Adipocyte (in vitro differentiated cells): Measurements from ENCODE around the gene DOCK1.
A peak's percentile ranks its signal among the peaks of the same experiment; 100 is the strongest.

Experiments
- DNase-seq: peaks from one replicate; pipeline ENCODE4 v3.0.0-alpha.2; 2015; ENCODE audit warnings: low read depth
- H3K27me3 ChIP-seq: replicated peaks from 2 replicates; pipeline ENCODE4 v1.7.0; 2013; ENCODE audit warnings: mild to moderate bottlenecking, low read length, moderate library complexity; ENCODE audit not compliant: control insufficient read depth, insufficient read depth
- H3K36me3 ChIP-seq: 2 replicates; pipeline ENCODE4 v1.7.0; 2013; ENCODE audit warnings: low read length, mild to moderate bottlenecking, moderate library complexity; ENCODE audit not compliant: control insufficient read depth, insufficient read depth, severe bottlenecking
- H3K4me1 ChIP-seq: 2 replicates; pipeline ENCODE4 v1.7.0; 2013; ENCODE audit warnings: mild to moderate bottlenecking, low read length, moderate library complexity; ENCODE audit not compliant: control insufficient read depth, insufficient read depth
- H3K4me3 ChIP-seq: 2 replicates; pipeline ENCODE4 v1.7.0; 2013; ENCODE audit warnings: mild to moderate bottlenecking, low read length, moderate library complexity
- H3K9ac ChIP-seq: 2 replicates; pipeline ENCODE4 v1.7.0; 2013; ENCODE audit warnings: mild to moderate bottlenecking, low read length, moderate library complexity
- H3K9me3 ChIP-seq: 2 replicates; pipeline ENCODE4 v1.7.0; 2013; ENCODE audit warnings: mild to moderate bottlenecking, low read length, moderate library complexity; ENCODE audit not compliant: control insufficient read depth

The DOCK1 gene

GRCh38 chr10:127349737-127350136, 444.5 kb downstream of the DOCK1 start:
- no peaks in the 10 kb centered on the region for H3K9me3 ChIP-seq
- H3K9ac ChIP-seq: no peak overlapping the region
- peaks cover 2% of the 10 kb centered on the region for H3K4me1 ChIP-seq
- peaks cover 16% of the 10 kb centered on the region for H3K36me3 ChIP-seq
- no peak overlapping the region for H3K4me3 ChIP-seq
- no peak for DNase-seq
- H3K27me3 ChIP-seq: no peaks in the 10 kb centered on the region

- Histone ChIP-seq H3K27me3 (no peaks in the 10 kb centered on the region), H3K9me3 (no peaks in the 10 kb centered on the region), H3K4me3 (no peak overlapping the region), H3K9ac (no peak overlapping the region), H3K36me3 (peaks cover 11% of the 10 kb centered on the region), H3K4me1 (peaks cover 2% of the 10 kb centered on the region)
- DNase-seq: no peak
These were observed 446.3 kb downstream of the DOCK1 start for GRCh38 chr10:127351542-127351941.

GRCh38 chr10:127353544-127353943, 448.3 kb downstream of the DOCK1 start:
- Histone ChIP-seq H3K9me3 (no peaks in the 10 kb centered on the region), H3K4me1 (peaks cover 2% of the 10 kb centered on the region), H3K4me3 (no peak overlapping the region), H3K27me3 (no peaks in the 10 kb centered on the region), H3K36me3 (peaks cover 10% of the 10 kb centered on the region), H3K9ac (no peak overlapping the region)
- DNase-seq: no peak

- peaks cover 2% of the 10 kb centered on the region for H3K4me1 ChIP-seq
- no peak overlapping the region for H3K4me3 ChIP-seq
- peak; percentile 5 for DNase-seq
- H3K9ac ChIP-seq: no peak overlapping the region
- H3K36me3 ChIP-seq: peaks cover 10% of the 10 kb centered on the region
- no peaks in the 10 kb centered on the region for H3K27me3 ChIP-seq
- H3K9me3 ChIP-seq: no peaks in the 10 kb centered on the region
These were observed 449.0 kb downstream of the DOCK1 start for GRCh38 chr10:127354255-127354654.

GRCh38 chr10:127354992-127355391, 449.8 kb downstream of the DOCK1 start:
- Histone ChIP-seq H3K9ac (no peak overlapping the region), H3K4me3 (no peak overlapping the region), H3K4me1 (peaks cover 2% of the 10 kb centered on the region), H3K27me3 (no peaks in the 10 kb centered on the region), H3K9me3 (no peaks in the 10 kb centered on the region), H3K36me3 (peaks cover 10% of the 10 kb centered on the region)
- no peak for DNase-seq

- H3K27me3 ChIP-seq: no peaks in the 10 kb centered on the region
- no peaks in the 10 kb centered on the region for H3K9me3 ChIP-seq
- peaks cover 10% of the 10 kb centered on the region for H3K36me3 ChIP-seq
- no peak overlapping the region for H3K9ac ChIP-seq
- no peak overlapping the region for H3K4me3 ChIP-seq
- no peak for DNase-seq
- peaks cover 2% of the 10 kb centered on the region for H3K4me1 ChIP-seq
These were observed 451.1 kb downstream of the DOCK1 start for GRCh38 chr10:127356360-127356759.

- Histone ChIP-seq H3K36me3 (peaks cover 11% of the 10 kb centered on the region), H3K9ac (no peak overlapping the region), H3K27me3 (no peaks in the 10 kb centered on the region), H3K4me3 (no peak overlapping the region), H3K4me1 (peaks cover 2% of the 10 kb centered on the region), H3K9me3 (no peaks in the 10 kb centered on the region)
- DNase-seq: no peak
These were observed 452.0 kb downstream of the DOCK1 start for GRCh38 chr10:127357265-127357664.

GRCh38 chr10:127358337-127358736, 453.1 kb downstream of the DOCK1 start:
- Histone ChIP-seq H3K36me3 (peaks cover 20% of the 10 kb centered on the region), H3K4me1 (peaks cover 2% of the 10 kb centered on the region), H3K4me3 (no peak overlapping the region), H3K9me3 (no peaks in the 10 kb centered on the region), H3K9ac (no peak overlapping the region), H3K27me3 (no peaks in the 10 kb centered on the region)
- no peak for DNase-seq

- Histone ChIP-seq H3K27me3 (no peaks in the 10 kb centered on the region), H3K4me3 (no peak overlapping the region), H3K4me1 (no peaks in the 10 kb centered on the region), H3K9me3 (no peaks in the 10 kb centered on the region), H3K36me3 (peaks cover 20% of the 10 kb centered on the region), H3K9ac (no peak overlapping the region)
- no peak for DNase-seq
These were observed 458.8 kb downstream of the DOCK1 start for GRCh38 chr10:127364034-127364433.

- no peak overlapping the region for H3K9ac ChIP-seq
- no peaks in the 10 kb centered on the region for H3K9me3 ChIP-seq
- H3K4me1 ChIP-seq: no peaks in the 10 kb centered on the region
- H3K4me3 ChIP-seq: no peak overlapping the region
- no peak for DNase-seq
- peaks cover 11% of the 10 kb centered on the region for H3K36me3 ChIP-seq
- no peaks in the 10 kb centered on the region for H3K27me3 ChIP-seq
These were observed 462.9 kb downstream of the DOCK1 start for GRCh38 chr10:127368101-127368500.

- Histone ChIP-seq H3K4me3 (no peak overlapping the region), H3K36me3 (peaks cover 8% of the 10 kb centered on the region), H3K27me3 (no peaks in the 10 kb centered on the region), H3K9me3 (no peaks in the 10 kb centered on the region), H3K4me1 (no peaks in the 10 kb centered on the region), H3K9ac (no peak overlapping the region)
- no peak for DNase-seq
These were observed 463.7 kb downstream of the DOCK1 start for GRCh38 chr10:127368929-127369328.

GRCh38 chr10:127370601-127371000, 465.4 kb downstream of the DOCK1 start:
- Histone ChIP-seq H3K27me3 (no peaks in the 10 kb centered on the region), H3K9ac (no peak overlapping the region), H3K9me3 (no peaks in the 10 kb centered on the region), H3K36me3 (peaks cover 24% of the 10 kb centered on the region), H3K4me3 (no peak overlapping the region), H3K4me1 (no peaks in the 10 kb centered on the region)
- no peak for DNase-seq
